ENCODE data around the gene MOB3C. TPM values are rescaled to one million over a fixed set of nuclear protein-coding genes. Genes with fewer than 3 reads are reported as not detected.

MOB3C gene
- total RNA-seq, 3 donors from 2014 or later: 10.5 to 14.5 (median 14.1) TPM

DNA sequence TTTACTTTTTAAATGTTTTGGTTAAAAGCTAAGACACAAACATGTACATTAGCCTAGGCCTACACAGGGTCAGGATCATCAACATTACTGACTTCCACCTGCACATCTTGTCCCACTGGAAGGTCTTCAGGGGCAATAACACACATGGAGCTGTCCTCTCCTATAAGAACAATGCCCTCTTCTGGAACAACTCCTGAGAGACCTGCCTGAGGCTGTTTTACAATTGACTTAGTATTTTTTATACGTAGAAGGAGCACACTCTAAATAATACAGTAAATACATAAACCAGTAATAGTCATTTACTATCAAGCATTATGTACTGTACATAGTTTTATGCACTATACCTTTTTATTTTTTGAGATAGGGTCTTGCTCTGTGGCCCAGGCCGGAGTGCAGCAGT, 14.1 kb upstream of the MOB3C start:
- no peaks in the 10 kb centered on the region for H3K4me1 ChIP-seq
- DNase-seq (ENCODE audit: low spot score in 2 of 2): no peak
- intact Hi-C loops (cut with DNase I; ENCODE audit: low total_unique reads): no loop called here
- no peaks in the 10 kb centered on the region for H3K27me3 ChIP-seq
- H3K36me3 ChIP-seq: no peaks in the 10 kb centered on the region
- no peaks in the 10 kb centered on the region for H3K9me3 ChIP-seq
- no peak overlapping the region for H3K27ac ChIP-seq
- TF ChIP-seq POLR2AphosphoS5 (IDR thresholded peaks at IDR 0.05) (no peak), POLR2A (IDR thresholded peaks at IDR 0.05) (no peak)
- TF ChIP-seq, protein P1, sequence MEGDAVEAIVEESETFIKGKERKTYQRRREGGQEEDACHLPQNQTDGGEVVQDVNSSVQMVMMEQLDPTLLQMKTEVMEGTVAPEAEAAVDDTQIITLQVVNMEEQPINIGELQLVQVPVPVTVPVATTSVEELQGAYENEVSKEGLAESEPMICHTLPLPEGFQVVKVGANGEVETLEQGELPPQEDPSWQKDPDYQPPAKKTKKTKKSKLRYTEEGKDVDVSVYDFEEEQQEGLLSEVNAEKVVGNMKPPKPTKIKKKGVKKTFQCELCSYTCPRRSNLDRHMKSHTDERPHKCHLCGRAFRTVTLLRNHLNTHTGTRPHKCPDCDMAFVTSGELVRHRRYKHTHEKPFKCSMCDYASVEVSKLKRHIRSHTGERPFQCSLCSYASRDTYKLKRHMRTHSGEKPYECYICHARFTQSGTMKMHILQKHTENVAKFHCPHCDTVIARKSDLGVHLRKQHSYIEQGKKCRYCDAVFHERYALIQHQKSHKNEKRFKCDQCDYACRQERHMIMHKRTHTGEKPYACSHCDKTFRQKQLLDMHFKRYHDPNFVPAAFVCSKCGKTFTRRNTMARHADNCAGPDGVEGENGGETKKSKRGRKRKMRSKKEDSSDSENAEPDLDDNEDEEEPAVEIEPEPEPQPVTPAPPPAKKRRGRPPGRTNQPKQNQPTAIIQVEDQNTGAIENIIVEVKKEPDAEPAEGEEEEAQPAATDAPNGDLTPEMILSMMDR (IDR thresholded peaks at IDR 0.05): no peak
- H3K4me3 ChIP-seq: no peak overlapping the region

DNA sequence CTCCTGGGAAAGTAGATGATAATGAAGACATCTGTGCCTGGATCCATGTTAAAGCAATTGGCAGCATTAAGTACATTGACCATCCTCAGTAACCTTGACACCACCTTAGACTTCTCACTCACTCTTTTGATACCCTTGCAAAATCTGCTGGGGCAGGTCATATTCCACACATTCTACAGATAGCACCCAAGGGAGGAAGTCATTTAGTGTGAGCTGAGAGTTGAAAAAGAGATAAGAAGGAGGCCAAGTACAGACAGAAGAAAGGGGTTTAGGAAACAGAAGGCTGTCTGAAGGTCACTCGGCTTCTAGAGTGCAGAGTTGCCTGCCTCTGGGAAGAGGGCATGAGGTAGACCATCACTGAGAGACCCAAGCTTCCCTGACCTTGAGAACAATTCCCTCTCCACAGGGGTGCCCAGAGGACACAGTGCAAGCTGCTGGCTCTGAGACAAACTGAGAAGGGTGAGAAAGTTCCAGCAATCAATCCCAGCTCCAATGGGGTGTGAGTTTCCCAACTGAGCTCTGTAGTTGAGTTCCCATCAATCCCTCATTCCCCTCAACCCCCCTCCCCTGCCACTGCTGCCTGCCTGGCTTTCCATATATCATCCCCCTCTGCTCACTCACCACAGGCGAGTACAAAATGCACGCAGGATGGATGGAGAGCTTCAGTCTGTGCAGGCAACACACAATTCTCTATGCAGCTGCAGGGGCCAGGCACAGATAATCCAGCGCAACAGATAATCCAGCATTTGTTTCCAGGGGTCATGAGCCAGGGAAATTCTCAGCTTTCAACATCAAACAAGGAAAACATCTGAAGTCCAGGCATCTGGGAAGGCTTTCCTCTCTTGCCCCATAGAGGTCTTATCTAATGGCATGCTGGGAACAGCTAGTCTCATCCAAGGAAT, 7.4 kb upstream of the MOB3C start:
- Histone ChIP-seq H3K4me3 (no peak overlapping the region), H3K27ac (no peak overlapping the region), H3K27me3 (no peaks in the 10 kb centered on the region), H3K9me3 (no peaks in the 10 kb centered on the region), H3K36me3 (no peaks in the 10 kb centered on the region), H3K4me1 (no peaks in the 10 kb centered on the region)
- intact Hi-C loops (cut with DNase I; ENCODE audit: low total_unique reads): no loop called here
- DNase-seq (ENCODE audit: low spot score in 2 of 2): no peak
- TF ChIP-seq POLR2AphosphoS5 (IDR thresholded peaks at IDR 0.05): no peak
- TF ChIP-seq, protein P1 (IDR thresholded peaks at IDR 0.05): no peak
- no peak for TF ChIP-seq POLR2A (IDR thresholded peaks at IDR 0.05)

DNA sequence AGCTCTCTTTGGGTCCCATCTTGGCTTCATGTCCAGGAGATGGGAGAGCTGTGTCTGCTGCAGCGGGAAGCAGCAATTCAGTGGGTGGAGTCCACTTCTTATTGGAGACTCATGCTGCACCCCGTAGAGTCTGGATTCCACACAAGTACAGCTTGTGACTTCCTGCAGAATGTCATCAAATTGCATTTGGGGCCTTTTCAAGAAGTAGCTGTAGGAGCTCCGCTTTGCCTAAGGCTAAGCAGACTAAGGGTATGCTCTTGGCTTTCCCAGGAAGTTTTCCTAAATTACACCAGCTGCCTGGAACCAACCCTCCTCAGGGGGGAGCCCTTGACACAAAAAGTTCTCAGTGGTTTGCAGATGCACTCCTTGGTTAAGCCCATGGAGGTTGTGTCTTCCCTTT, 5.7 kb upstream of the MOB3C start:
- no peak for DNase-seq (ENCODE audit: low spot score in 2 of 2)
- Histone ChIP-seq H3K4me1 (no peaks in the 10 kb centered on the region), H3K4me3 (no peak overlapping the region), H3K36me3 (no peaks in the 10 kb centered on the region), H3K27ac (no peak overlapping the region), H3K27me3 (no peaks in the 10 kb centered on the region), H3K9me3 (no peaks in the 10 kb centered on the region)
- no peak for TF ChIP-seq POLR2A (IDR thresholded peaks at IDR 0.05)
- TF ChIP-seq, protein P1 (IDR thresholded peaks at IDR 0.05): peak in 2 of 3 donors; percentile 22 to 35
- intact Hi-C loops (cut with DNase I; ENCODE audit: low total_unique reads): no loop called here

DNA sequence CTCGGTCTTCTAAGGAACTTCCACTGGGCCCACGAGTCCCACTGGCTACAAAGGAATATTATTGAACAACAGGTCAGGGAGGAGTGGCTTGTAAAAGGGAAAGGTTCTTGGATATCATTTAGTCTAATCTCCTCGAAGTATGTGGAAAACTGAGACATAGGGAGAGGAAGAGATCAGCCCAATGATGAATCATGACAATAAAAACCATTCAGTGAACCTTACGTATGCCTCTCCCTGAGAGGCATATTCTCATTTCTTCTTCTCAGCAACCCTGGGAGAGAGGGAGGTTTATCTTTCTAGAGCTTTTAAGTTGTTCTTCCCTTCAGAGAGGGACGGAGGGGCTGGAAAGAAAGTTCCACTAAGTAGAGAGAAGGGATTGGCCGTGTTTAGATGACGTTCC, 5.3 kb upstream of the MOB3C start:
- intact Hi-C loops (cut with DNase I; ENCODE audit: low total_unique reads): no loop called here

More for the DNA sequence above, 5.3 kb upstream of the MOB3C start:
- no peak for DNase-seq (ENCODE audit: low spot score in 2 of 2)
- Histone ChIP-seq H3K9me3 (no peaks in the 10 kb centered on the region), H3K4me1 (no peaks in the 10 kb centered on the region), H3K27me3 (no peaks in the 10 kb centered on the region), H3K4me3 (no peak overlapping the region), H3K27ac (no peak overlapping the region), H3K36me3 (no peaks in the 10 kb centered on the region)
- no peak for TF ChIP-seq POLR2AphosphoS5 (IDR thresholded peaks at IDR 0.05)
- TF ChIP-seq POLR2A (IDR thresholded peaks at IDR 0.05): no peak
- TF ChIP-seq, protein P1 (IDR thresholded peaks at IDR 0.05): no peak

Data from breast epithelium (tissue), 4 donors.